Measurements from ENCODE around the gene TP53. TPM values are rescaled to one million over a fixed set of nuclear protein-coding genes. Genes with fewer than 3 reads are reported as not detected.

The TP53 gene
- total RNA-seq, 1 experiment from 2014 or later: 119 TPM

- no peak for TF ChIP-seq CTCF (IDR thresholded peaks at IDR 0.05; ENCODE audit: unreplicated experiment)
- H3K4me3 Mint-ChIP-seq (ENCODE audit: low read depth, unreplicated experiment): no peak overlapping the region
- BruUV-seq (replicated peaks): no TSS peak
These were observed 14.4 kb upstream of the TP53 start for GRCh38 chr17:7701681-7702080.

GRCh38 chr17:7700510-7700909 lies 13.2 kb upstream of the TP53 start:
- DNase-seq: no peak
- no TSS peak for BruUV-seq (replicated peaks)
- H3K4me3 Mint-ChIP-seq (ENCODE audit: low read depth, unreplicated experiment): no peak overlapping the region
- H3K4me1 Mint-ChIP-seq (ENCODE audit: low read depth, unreplicated experiment): no peaks in the 10 kb centered on the region
- H3K36me3 Mint-ChIP-seq (ENCODE audit: insufficient read depth, unreplicated experiment): peaks cover 20% of the 10 kb centered on the region
- no peak for TF ChIP-seq CTCF (IDR thresholded peaks at IDR 0.05; ENCODE audit: unreplicated experiment)
- peaks cover 22% of the 10 kb centered on the region for H3K27me3 Mint-ChIP-seq (ENCODE audit: unreplicated experiment)
- H3K9me3 Mint-ChIP-seq (ENCODE audit: low read depth, unreplicated experiment): peaks cover 3% of the 10 kb centered on the region
- no peak overlapping the region for H3K27ac Mint-ChIP-seq (ENCODE audit: unreplicated experiment)
- intact Hi-C loops (cut with micrococcal nuclease; ENCODE audit: unreplicated experiment): no loop called here
- CTCF ChIA-PET: no interaction called here

More at GRCh38 chr17:7701681-7702080, 14.4 kb upstream of the TP53 start:
- DNase-seq: no peak
- H3K27me3 Mint-ChIP-seq (ENCODE audit: unreplicated experiment): peaks cover 34% of the 10 kb centered on the region
- intact Hi-C loops (cut with micrococcal nuclease; ENCODE audit: unreplicated experiment): no loop called here
- CTCF ChIA-PET: interaction anchor here (0.6 kb wide), 1 partner anchor 598 kb away, joined by 4 read pairs; no protein-coding TSS in a partner anchor
- H3K36me3 Mint-ChIP-seq (ENCODE audit: insufficient read depth, unreplicated experiment): peaks cover 15% of the 10 kb centered on the region
- no peak overlapping the region for H3K27ac Mint-ChIP-seq (ENCODE audit: unreplicated experiment)
- no peaks in the 10 kb centered on the region for H3K4me1 Mint-ChIP-seq (ENCODE audit: low read depth, unreplicated experiment)
- no peaks in the 10 kb centered on the region for H3K9me3 Mint-ChIP-seq (ENCODE audit: low read depth, unreplicated experiment)

GRCh38 chr17:7697828-7698588 lies 10.7 kb upstream of the TP53 start:
- Mint-ChIP-seq H3K4me1 (ENCODE audit: low read depth, unreplicated experiment) (no peaks in the 10 kb centered on the region), H3K36me3 (ENCODE audit: insufficient read depth, unreplicated experiment) (peaks cover 12% of the 10 kb centered on the region), H3K9me3 (ENCODE audit: low read depth, unreplicated experiment) (peaks cover 3% of the 10 kb centered on the region), H3K27me3 (ENCODE audit: unreplicated experiment) (no peaks in the 10 kb centered on the region), H3K27ac (ENCODE audit: unreplicated experiment) (no peak overlapping the region), H3K4me3 (ENCODE audit: low read depth, unreplicated experiment) (no peak overlapping the region)
- no peak for DNase-seq
- intact Hi-C loops (cut with micrococcal nuclease; ENCODE audit: unreplicated experiment): no loop called here
- BruUV-seq (replicated peaks): no TSS peak
- CTCF ChIA-PET: interaction anchor here (1.2 kb wide), 1 partner anchor 11 kb away, joined by 4 read pairs; the partner anchor contains the start of gene TP53
- no peak for TF ChIP-seq CTCF (IDR thresholded peaks at IDR 0.05; ENCODE audit: unreplicated experiment)

GRCh38 chr17:7695586-7695985 lies 8.3 kb upstream of the TP53 start:
- no peak overlapping the region for H3K4me3 Mint-ChIP-seq (ENCODE audit: low read depth, unreplicated experiment)
- no peaks in the 10 kb centered on the region for H3K27me3 Mint-ChIP-seq (ENCODE audit: unreplicated experiment)
- CTCF ChIA-PET: no interaction called here
- H3K36me3 Mint-ChIP-seq (ENCODE audit: insufficient read depth, unreplicated experiment): peaks cover 8% of the 10 kb centered on the region
- no peaks in the 10 kb centered on the region for H3K4me1 Mint-ChIP-seq (ENCODE audit: low read depth, unreplicated experiment)
- DNase-seq: no peak
- intact Hi-C loops (cut with micrococcal nuclease; ENCODE audit: unreplicated experiment): no loop called here
- H3K27ac Mint-ChIP-seq (ENCODE audit: unreplicated experiment): no peak overlapping the region
- no TSS peak for BruUV-seq (replicated peaks)
- TF ChIP-seq CTCF (IDR thresholded peaks at IDR 0.05; ENCODE audit: unreplicated experiment): no peak
- peaks cover 3% of the 10 kb centered on the region for H3K9me3 Mint-ChIP-seq (ENCODE audit: low read depth, unreplicated experiment)

Measured in Calu3 (cell line).